ENCODE measurements around the gene SLC35A3. TPM values are rescaled to one million over a fixed set of nuclear protein-coding genes. Genes with fewer than 3 reads are reported as not detected.

Gene SLC35A3
- total and polyA plus RNA-seq, 7 donors = 20.2 to 40.6 (median 23.9) TPM

GRCh38 chr1:100023482-100023881 is 53.7 kb downstream of the SLC35A3 start:
- H3K27me3 ChIP-seq = no peaks in the 10 kb centered on the region
- H3K27ac ChIP-seq = no peak overlapping the region
- 96 to 97% methylated on average over 6 of the region's 6 CpGs for WGBS, 2 donors
- TF ChIP-seq EP300 (IDR thresholded peaks at IDR 0.05) = no peak
- no peak for TF ChIP-seq CTCF (IDR thresholded peaks at IDR 0.05)
- no peak for TF ChIP-seq POLR2AphosphoS5 (IDR thresholded peaks at IDR 0.05)
- no peak for TF ChIP-seq POLR2A (IDR thresholded peaks at IDR 0.05)
- no peak for DNase-seq
- H3K4me3 ChIP-seq = no peak overlapping the region
- H3K4me1 ChIP-seq = no peaks in the 10 kb centered on the region
- H3K9me3 ChIP-seq = no peaks in the 10 kb centered on the region
- intact Hi-C loops (cut with DNase I) = no loop called here
- no peaks in the 10 kb centered on the region for H3K36me3 ChIP-seq

GRCh38 chr1:100027212-100027611 is 57.4 kb downstream of the SLC35A3 start:
- no peaks in the 10 kb centered on the region for H3K9me3 ChIP-seq
- no peaks in the 10 kb centered on the region for H3K27me3 ChIP-seq
- intact Hi-C loops (cut with DNase I) = no loop called here
- TF ChIP-seq CTCF (IDR thresholded peaks at IDR 0.05) (no peak), EP300 (IDR thresholded peaks at IDR 0.05) (no peak), POLR2A (IDR thresholded peaks at IDR 0.05) (no peak), POLR2AphosphoS5 (IDR thresholded peaks at IDR 0.05) (no peak)
- no peak overlapping the region for H3K27ac ChIP-seq
- WGBS, 2 donors = 96 to 99% methylated on average over 1 of the region's 1 CpG
- no peak for DNase-seq
- no peak overlapping the region for H3K4me3 ChIP-seq
- no peaks in the 10 kb centered on the region for H3K36me3 ChIP-seq
- no peaks in the 10 kb centered on the region for H3K4me1 ChIP-seq

- Histone ChIP-seq H3K36me3 (no peaks in the 10 kb centered on the region), H3K4me3 (no peak overlapping the region), H3K9me3 (no peaks in the 10 kb centered on the region), H3K27ac (no peak overlapping the region), H3K27me3 (no peaks in the 10 kb centered on the region), H3K4me1 (no peaks in the 10 kb centered on the region)
- intact Hi-C loops (cut with DNase I) = no loop called here
- no peak for DNase-seq
- TF ChIP-seq EP300 (IDR thresholded peaks at IDR 0.05) (no peak), POLR2AphosphoS5 (IDR thresholded peaks at IDR 0.05) (no peak), CTCF (IDR thresholded peaks at IDR 0.05) (no peak), POLR2A (IDR thresholded peaks at IDR 0.05) (no peak)
- WGBS, 2 donors = 85 to 90% methylated on average over 2 of the region's 2 CpGs
Measured at GRCh38 chr1:100028765-100029164, 59.0 kb downstream of the SLC35A3 start.

GRCh38 chr1:100034470-100034869 is 64.7 kb downstream of the SLC35A3 start:
- no peaks in the 10 kb centered on the region for H3K9me3 ChIP-seq
- no peaks in the 10 kb centered on the region for H3K27me3 ChIP-seq
- H3K4me3 ChIP-seq = no peak overlapping the region
- intact Hi-C loops (cut with DNase I) = no loop called here
- DNase-seq = no peak
- H3K4me1 ChIP-seq = peaks cover 0 to 14% (median 11%) of the 10 kb centered on the region in 4 donors
- TF ChIP-seq CTCF (IDR thresholded peaks at IDR 0.05) (peak in 1 of 4 experiments; percentile 6), POLR2AphosphoS5 (IDR thresholded peaks at IDR 0.05) (no peak)
- H3K36me3 ChIP-seq = no peaks in the 10 kb centered on the region
- H3K27ac ChIP-seq = no peak overlapping the region

GRCh38 chr1:100035214-100035613 is 65.4 kb downstream of the SLC35A3 start:
- no peak for DNase-seq
- Histone ChIP-seq H3K4me3 (no peak overlapping the region), H3K27me3 (no peaks in the 10 kb centered on the region), H3K27ac (no peak overlapping the region), H3K36me3 (no peaks in the 10 kb centered on the region), H3K4me1 (peaks cover 0 to 22% (median 19%) of the 10 kb centered on the region in 4 donors), H3K9me3 (no peaks in the 10 kb centered on the region)
- 88 to 98% methylated on average over 1 of the region's 1 CpG for WGBS, 2 donors
- intact Hi-C loops (cut with DNase I) = loop anchor here (5.0 kb wide), 4 partner anchors 212 to 862 kb away; partner anchors contain the start of genes CDC14A, DBT and SLC30A7
- TF ChIP-seq EP300 (IDR thresholded peaks at IDR 0.05) (no peak), POLR2AphosphoS5 (IDR thresholded peaks at IDR 0.05) (no peak), POLR2A (IDR thresholded peaks at IDR 0.05) (no peak), CTCF (IDR thresholded peaks at IDR 0.05) (no peak)

Measured in sigmoid colon (tissue), 7 donors.